Endodermal cell (in vitro differentiated cells): Measurements from ENCODE around the gene AK4. TPM values are rescaled to one million over a fixed set of nuclear protein-coding genes. Genes with fewer than 3 reads are reported as not detected.

Experiments
- DNase-seq: peaks from one replicate; pipeline ENCODE4 v3.0.0-alpha.2; 2017
- H3K27ac ChIP-seq: 2 replicates; pipeline ENCODE4 v1.5.1; 2013; ENCODE audit warnings: mild to moderate bottlenecking, low read depth, low read length, moderate library complexity
- H3K27me3 ChIP-seq: 2 replicates; pipeline ENCODE4 v1.6.1; 2013; ENCODE audit warnings: mild to moderate bottlenecking, low read length, moderate library complexity; ENCODE audit not compliant: insufficient read depth, control insufficient read depth, poor library complexity, severe bottlenecking
- H3K36me3 ChIP-seq: 2 replicates; pipeline ENCODE4 v1.7.0; 2013; ENCODE audit warnings: mild to moderate bottlenecking, low read length, moderate library complexity; ENCODE audit not compliant: control insufficient read depth, insufficient read depth
- H3K4me1 ChIP-seq: one replicate; pipeline ENCODE4 v1.7.0; 2013; ENCODE audit warnings: low read length; ENCODE audit not compliant: control insufficient read depth, insufficient read depth
- H3K4me3 ChIP-seq: 2 replicates; pipeline ENCODE4 v1.5.1; 2013; ENCODE audit warnings: mild to moderate bottlenecking, low read length, moderate library complexity
- H3K9ac ChIP-seq: 2 replicates; pipeline ENCODE4 v1.6.1; 2013; ENCODE audit warnings: mild to moderate bottlenecking, low read length, moderate library complexity; ENCODE audit not compliant: poor library complexity, severe bottlenecking; ENCODE audit errors: extremely low read depth
- H3K9me3 ChIP-seq: 2 replicates; pipeline ENCODE4 v1.6.1; 2013; ENCODE audit warnings: mild to moderate bottlenecking, low read length, moderate library complexity; ENCODE audit not compliant: control insufficient read depth
- H3K27ac Mint-ChIP-seq: 2 replicates; pipeline ENCODE4 v1.8.0; 2020; ENCODE audit warnings: mixed read lengths
- H3K27me3 Mint-ChIP-seq: 2 replicates; pipeline ENCODE4 v1.8.0; 2021; ENCODE audit warnings: mild to moderate bottlenecking, mixed read lengths; ENCODE audit not compliant: insufficient read depth
- H3K36me3 Mint-ChIP-seq: 2 replicates; pipeline ENCODE4 v1.8.0; 2020; ENCODE audit warnings: low read depth, mixed read lengths
- H3K4me1 Mint-ChIP-seq: 2 replicates; pipeline ENCODE4 v1.8.0; 2020; ENCODE audit warnings: mixed read lengths
- H3K4me3 Mint-ChIP-seq: 2 replicates; pipeline ENCODE4 v1.8.0; 2020; ENCODE audit warnings: mild to moderate bottlenecking, moderate library complexity, mixed read lengths
- H3K9me3 Mint-ChIP-seq: 2 replicates; pipeline ENCODE4 v1.8.0; 2020; ENCODE audit warnings: mild to moderate bottlenecking, mixed read lengths
- CTCF ChIP-seq: fragments of 200-600 bp; sonication (generic); conservative IDR thresholded peaks from 2 replicates; pipeline ENCODE4 v1.5.0; 2021; ENCODE audit warnings: antibody characterized with exemption, mild to moderate bottlenecking
- WGBS, 2 experiments: methylation state at CpG; one replicate each; pipeline versions ENCODE4 v1.1.5 to v1.1.7; 2013; ENCODE audit warnings: missing lambda C conversion rate in 2 of 2, mixed read lengths in 1 of 2; ENCODE audit not compliant: insufficient coverage in 1 of 2, insufficient read length in 1 of 2; 5-methylcytosine and 5-hydroxymethylcytosine counted together
- total RNA-seq, 2 donors: library from RNA; stranded (reverse); fragmentation: NEBNext Ultra II Directional in 1 of 2; extraction: Animal tissue kit (Norgen Biotek cat#: 25700) in 1 of 2; gene quantifications; 2 replicates in 1 of 2; 3 replicates in 1 of 2; pipeline ENCODE4 v1.2.1, GENCODE V29; 2021

AK4 gene
- total RNA-seq, 2 donors from 2014 or later = 118 to 139 TPM

DNA sequence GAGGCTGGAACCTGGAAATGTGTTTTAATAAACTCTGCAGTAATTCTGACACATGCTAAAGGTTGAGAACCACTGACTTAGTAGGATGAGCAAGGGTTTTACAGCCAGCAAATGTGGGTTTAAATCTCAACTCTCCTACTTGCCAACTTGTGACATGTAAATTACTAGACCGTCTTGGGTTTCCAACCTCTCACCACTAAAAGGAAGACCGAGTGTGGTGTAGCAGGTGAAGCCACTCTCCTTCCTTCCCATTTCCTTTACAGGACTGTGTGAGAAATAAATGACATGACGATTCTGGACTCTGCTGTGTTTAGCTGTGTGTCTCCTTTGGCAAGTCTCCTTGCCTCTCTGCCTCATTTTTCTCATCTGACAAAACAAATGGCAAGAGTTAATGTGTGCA, 111.8 kb downstream of the AK4 start:
- Mint-ChIP-seq H3K27ac (no peak overlapping the region), H3K9me3 (no peaks in the 10 kb centered on the region), H3K36me3 (no peaks in the 10 kb centered on the region), H3K27me3 (peaks cover 14% of the 10 kb centered on the region), H3K4me3 (no peak overlapping the region), H3K4me1 (peaks cover 19% of the 10 kb centered on the region)
- H3K9ac ChIP-seq = no peak overlapping the region
- H3K9me3 ChIP-seq = no peaks in the 10 kb centered on the region
- DNase-seq = no peak
- no peaks in the 10 kb centered on the region for H3K27me3 ChIP-seq
- H3K4me3 ChIP-seq = no peak overlapping the region
- no peak overlapping the region for H3K27ac ChIP-seq
- 83 to 90% methylated on average over 2 to 3 of the region's 3 CpGs for WGBS, 2 experiments
- no peak for TF ChIP-seq CTCF
- peaks cover 7% of the 10 kb centered on the region for H3K36me3 ChIP-seq
- H3K4me1 ChIP-seq = peaks cover 12% of the 10 kb centered on the region

GRCh38 chr1:65260851-65261473, 113.0 kb downstream of the AK4 start:
- DNase-seq = no peak
- Mint-ChIP-seq H3K4me3 (no peak overlapping the region), H3K9me3 (no peaks in the 10 kb centered on the region), H3K27me3 (peaks cover 6% of the 10 kb centered on the region), H3K4me1 (peaks cover 14% of the 10 kb centered on the region), H3K27ac (no peak overlapping the region), H3K36me3 (no peaks in the 10 kb centered on the region)
- no peak overlapping the region for H3K9ac ChIP-seq
- H3K36me3 ChIP-seq = peaks cover 7% of the 10 kb centered on the region
- no peaks in the 10 kb centered on the region for H3K9me3 ChIP-seq
- H3K4me3 ChIP-seq = no peak overlapping the region
- no peak for TF ChIP-seq CTCF
- no peaks in the 10 kb centered on the region for H3K27me3 ChIP-seq
- no peak overlapping the region for H3K27ac ChIP-seq
- H3K4me1 ChIP-seq = peaks cover 17% of the 10 kb centered on the region
- 81 to 85% methylated on average over 4 of the region's 4 CpGs for WGBS, 2 experiments

DNA sequence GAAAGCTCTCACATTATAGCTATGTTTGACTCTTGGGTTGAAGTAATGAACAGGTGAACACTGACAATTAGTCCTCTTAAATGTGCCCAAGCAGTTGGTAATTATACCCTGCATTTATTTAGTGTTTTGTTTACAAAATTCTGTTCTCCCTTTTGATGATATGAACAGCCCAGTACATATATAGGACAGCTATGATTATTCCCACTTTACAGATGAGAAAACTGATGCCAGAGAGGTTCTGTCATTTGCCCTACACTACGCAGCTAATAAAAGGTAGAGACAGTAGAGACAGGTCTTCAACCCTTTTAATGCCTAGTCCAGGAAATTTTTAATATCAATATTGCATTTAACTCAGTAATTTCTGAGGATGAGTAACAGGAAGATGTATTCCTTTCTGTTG, 115.3 kb downstream of the AK4 start:
- Mint-ChIP-seq H3K36me3 (no peaks in the 10 kb centered on the region), H3K9me3 (no peaks in the 10 kb centered on the region), H3K4me1 (peaks cover 17% of the 10 kb centered on the region), H3K27me3 (peaks cover 8% of the 10 kb centered on the region), H3K27ac (no peak overlapping the region), H3K4me3 (no peak overlapping the region)
- no peak for DNase-seq
- H3K9me3 ChIP-seq = no peaks in the 10 kb centered on the region
- no peak overlapping the region for H3K27ac ChIP-seq
- peaks cover 5% of the 10 kb centered on the region for H3K4me1 ChIP-seq
- 100% methylated on average over 1 of the region's 1 CpG; no CpG with 5 or more reads in 1 of the 2 experiments for WGBS, 2 experiments
- H3K4me3 ChIP-seq = no peak overlapping the region
- TF ChIP-seq CTCF = no peak
- H3K9ac ChIP-seq = no peak overlapping the region
- H3K36me3 ChIP-seq = peaks cover 4% of the 10 kb centered on the region
- no peaks in the 10 kb centered on the region for H3K27me3 ChIP-seq
